ENCODE data around the gene ABLIM2.
"Not testable (repeated sequence)": the region's sequence is repeated elsewhere in the genome, so short reads cannot be mapped to it uniquely, and the experiment has no call there.

Gene ABLIM2

DNA sequence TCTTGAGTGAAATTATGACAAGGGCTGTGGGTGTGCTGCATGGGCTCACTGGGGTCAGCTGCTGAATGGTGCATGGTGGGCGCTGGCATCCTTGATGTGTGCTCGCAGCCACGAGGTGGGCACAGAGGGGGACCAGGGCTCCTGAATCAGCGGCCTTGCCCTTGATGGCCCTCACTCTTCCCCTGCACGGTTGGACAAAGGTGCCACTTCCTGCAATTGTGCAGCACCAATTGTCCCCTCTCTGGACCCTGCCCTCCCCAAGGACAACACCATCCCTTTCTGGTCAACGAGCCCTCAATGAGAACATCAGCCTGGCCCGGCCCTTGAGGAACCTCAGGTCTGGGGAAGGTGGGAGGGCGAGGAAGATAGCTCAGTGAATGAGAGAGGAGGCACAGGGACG lies 16.1 kb downstream of the ABLIM2 start:
- Mint-ChIP-seq H3K4me1 (peaks cover 24% of the 10 kb centered on the region), H3K27me3 (ENCODE audit: low read depth, poor library complexity) (peaks cover 42% of the 10 kb centered on the region), H3K9me3 (peaks cover 11% of the 10 kb centered on the region), H3K36me3 (ENCODE audit: low read depth) (peaks cover 9% of the 10 kb centered on the region), H3K4me3 (no peak overlapping the region), H3K27ac (no peak overlapping the region)
- DNase-seq, result no peak
- TF ChIP-seq CTCF (IDR thresholded peaks at IDR 0.05), result no peak

GRCh38 chr4:8141935-8142334 lies 16.7 kb downstream of the ABLIM2 start:
- Mint-ChIP-seq H3K27ac (no peak overlapping the region), H3K36me3 (ENCODE audit: low read depth) (peaks cover 9% of the 10 kb centered on the region), H3K4me3 (no peak overlapping the region), H3K9me3 (peaks cover 11% of the 10 kb centered on the region), H3K4me1 (peaks cover 19% of the 10 kb centered on the region), H3K27me3 (ENCODE audit: low read depth, poor library complexity) (peaks cover 36% of the 10 kb centered on the region)
- DNase-seq, result no peak
- no peak for TF ChIP-seq CTCF (IDR thresholded peaks at IDR 0.05)

- DNase-seq, result no peak
- peaks cover 9% of the 10 kb centered on the region for H3K36me3 Mint-ChIP-seq (ENCODE audit: low read depth)
- no peak overlapping the region for H3K4me3 Mint-ChIP-seq
- H3K27me3 Mint-ChIP-seq (ENCODE audit: low read depth, poor library complexity), result peaks cover 34% of the 10 kb centered on the region
- peaks cover 18% of the 10 kb centered on the region for H3K4me1 Mint-ChIP-seq
- no peak for TF ChIP-seq CTCF (IDR thresholded peaks at IDR 0.05)
- no peak overlapping the region for H3K27ac Mint-ChIP-seq
- H3K9me3 Mint-ChIP-seq, result peaks cover 11% of the 10 kb centered on the region
These were observed 17.7 kb downstream of the ABLIM2 start for GRCh38 chr4:8140915-8141314.

GRCh38 chr4:8139726-8140125 lies 18.9 kb downstream of the ABLIM2 start:
- Mint-ChIP-seq H3K27me3 (ENCODE audit: low read depth, poor library complexity) (peaks cover 28% of the 10 kb centered on the region), H3K9me3 (peaks cover 11% of the 10 kb centered on the region), H3K4me1 (peaks cover 12% of the 10 kb centered on the region)
- not testable (repeated sequence) for H3K36me3 Mint-ChIP-seq (ENCODE audit: low read depth); H3K4me3 Mint-ChIP-seq; H3K27ac Mint-ChIP-seq; DNase-seq

DNA sequence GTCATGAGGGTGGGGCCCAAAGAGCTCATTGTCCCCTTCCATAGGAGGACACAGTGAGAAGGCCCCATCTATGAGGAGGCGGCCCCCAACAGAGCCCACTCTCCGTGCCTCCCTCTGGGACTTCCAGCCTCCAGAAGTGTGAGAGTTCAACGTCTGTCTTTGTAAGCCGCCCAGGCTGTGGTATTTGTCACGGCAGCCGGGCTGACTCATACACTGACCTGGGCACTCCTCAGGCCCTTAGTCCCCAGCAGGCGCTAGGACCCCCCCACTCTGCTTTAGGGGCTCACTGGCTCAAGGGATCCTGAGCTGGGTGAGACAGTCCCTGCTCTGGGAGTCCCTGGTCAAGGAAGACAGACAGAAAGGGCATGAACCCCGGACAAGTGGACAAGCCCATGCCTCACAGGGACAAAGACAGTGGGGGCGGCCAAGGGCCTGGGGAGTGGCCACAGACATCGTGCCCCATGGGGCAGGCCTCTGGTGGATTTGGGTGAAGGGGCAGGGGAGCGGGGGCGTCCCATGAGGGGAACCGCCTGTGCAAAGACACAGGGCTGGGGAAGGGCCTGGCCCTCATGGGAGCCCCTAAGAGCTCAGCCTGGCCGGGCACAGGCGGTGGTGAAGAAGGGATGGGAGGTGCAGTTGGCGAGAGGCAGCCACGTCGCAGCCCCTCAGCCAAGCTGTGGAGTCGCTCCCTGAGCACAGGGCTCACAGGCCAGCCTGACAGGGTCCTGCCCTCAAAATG lies 21.5 kb downstream of the ABLIM2 start:
- DNase-seq, result no peak
- no peak overlapping the region for H3K27ac Mint-ChIP-seq
- H3K9me3 Mint-ChIP-seq, result peaks cover 11% of the 10 kb centered on the region
- peaks cover 24% of the 10 kb centered on the region for H3K27me3 Mint-ChIP-seq (ENCODE audit: low read depth, poor library complexity)
- H3K36me3 Mint-ChIP-seq (ENCODE audit: low read depth), result peaks cover 9% of the 10 kb centered on the region
- no peak for TF ChIP-seq CTCF (IDR thresholded peaks at IDR 0.05)
- H3K4me1 Mint-ChIP-seq, result peaks cover 27% of the 10 kb centered on the region
- no peak overlapping the region for H3K4me3 Mint-ChIP-seq

GRCh38 chr4:8136529-8136928 lies 22.1 kb downstream of the ABLIM2 start:
- Mint-ChIP-seq H3K9me3 (peaks cover 11% of the 10 kb centered on the region), H3K4me1 (peaks cover 26% of the 10 kb centered on the region), H3K36me3 (ENCODE audit: low read depth) (peaks cover 9% of the 10 kb centered on the region), H3K4me3 (no peak overlapping the region), H3K27ac (no peak overlapping the region), H3K27me3 (ENCODE audit: low read depth, poor library complexity) (peaks cover 23% of the 10 kb centered on the region)
- TF ChIP-seq CTCF (IDR thresholded peaks at IDR 0.05), result no peak
- no peak for DNase-seq
